Mesodermal cell (in vitro differentiated cells): Measurements from ENCODE around the gene GPR62.

Source experiments
- H3K27ac ChIP-seq: 2 replicates; pipeline ENCODE4 v1.7.0; 2013; ENCODE audit warnings: mild to moderate bottlenecking, low read depth, low read length, moderate library complexity; ENCODE audit not compliant: severe bottlenecking
- H3K36me3 ChIP-seq: 2 replicates; pipeline ENCODE4 v1.7.1; 2013; ENCODE audit warnings: mild to moderate bottlenecking, low read length, moderate library complexity; ENCODE audit not compliant: control insufficient read depth, insufficient read depth
- H3K4me1 ChIP-seq: one replicate; pipeline ENCODE4 v1.7.1; 2013; ENCODE audit warnings: mild to moderate bottlenecking, low read length; ENCODE audit not compliant: insufficient read depth, control insufficient read depth, poor library complexity, severe bottlenecking
- H3K4me3 ChIP-seq: 2 replicates; pipeline ENCODE4 v1.7.0; 2013; ENCODE audit warnings: low read length, control low read depth, mild to moderate bottlenecking; ENCODE audit not compliant: insufficient read depth, poor library complexity, severe bottlenecking; ENCODE audit errors: extremely low read depth
- H3K9me3 ChIP-seq: 2 replicates; pipeline ENCODE4 v1.7.1; 2013; ENCODE audit warnings: mild to moderate bottlenecking, low read length, moderate library complexity; ENCODE audit not compliant: control insufficient read depth
- WGBS, 2 experiments: methylation state at CpG; one replicate each; pipeline ENCODE4 v1.1.5; 2013; ENCODE audit warnings: missing lambda C conversion rate in 2 of 2; ENCODE audit not compliant: insufficient coverage in 2 of 2; 5-methylcytosine and 5-hydroxymethylcytosine counted together

GPR62 gene

DNA sequence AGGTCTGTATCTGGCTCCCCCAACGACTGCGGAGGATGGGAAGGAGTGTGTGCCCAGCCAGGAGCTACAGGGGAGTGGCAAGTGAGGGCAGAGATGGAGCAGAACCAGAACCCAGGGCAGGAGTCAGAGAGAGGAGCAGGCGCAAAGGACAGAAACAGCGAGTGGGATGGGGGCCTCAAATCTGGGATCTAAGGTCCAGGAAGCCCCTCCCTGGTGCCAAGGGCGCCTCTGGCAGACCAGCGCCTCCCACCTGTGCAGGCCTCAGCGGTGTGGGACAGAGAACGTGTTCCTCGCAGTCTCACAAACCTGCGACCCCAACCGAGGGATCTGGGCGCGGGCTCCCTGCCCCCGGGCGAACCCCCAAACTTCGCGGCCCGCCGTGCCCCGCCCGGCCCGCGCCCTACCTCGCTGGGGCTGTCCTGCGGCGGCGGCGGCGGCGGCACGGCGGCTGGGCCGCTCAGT, 11.8 kb downstream of the GPR62 start:
- Histone ChIP-seq H3K27ac (peak overlapping the region; percentile 76), H3K36me3 (peaks cover 11% of the 10 kb centered on the region), H3K9me3 (no peaks in the 10 kb centered on the region), H3K4me1 (peaks cover 29% of the 10 kb centered on the region), H3K4me3 (peak overlapping the region; percentile 58)
- WGBS, 2 experiments: 7 to 11% methylated on average over 11 to 33 of the region's 33 CpGs

DNA sequence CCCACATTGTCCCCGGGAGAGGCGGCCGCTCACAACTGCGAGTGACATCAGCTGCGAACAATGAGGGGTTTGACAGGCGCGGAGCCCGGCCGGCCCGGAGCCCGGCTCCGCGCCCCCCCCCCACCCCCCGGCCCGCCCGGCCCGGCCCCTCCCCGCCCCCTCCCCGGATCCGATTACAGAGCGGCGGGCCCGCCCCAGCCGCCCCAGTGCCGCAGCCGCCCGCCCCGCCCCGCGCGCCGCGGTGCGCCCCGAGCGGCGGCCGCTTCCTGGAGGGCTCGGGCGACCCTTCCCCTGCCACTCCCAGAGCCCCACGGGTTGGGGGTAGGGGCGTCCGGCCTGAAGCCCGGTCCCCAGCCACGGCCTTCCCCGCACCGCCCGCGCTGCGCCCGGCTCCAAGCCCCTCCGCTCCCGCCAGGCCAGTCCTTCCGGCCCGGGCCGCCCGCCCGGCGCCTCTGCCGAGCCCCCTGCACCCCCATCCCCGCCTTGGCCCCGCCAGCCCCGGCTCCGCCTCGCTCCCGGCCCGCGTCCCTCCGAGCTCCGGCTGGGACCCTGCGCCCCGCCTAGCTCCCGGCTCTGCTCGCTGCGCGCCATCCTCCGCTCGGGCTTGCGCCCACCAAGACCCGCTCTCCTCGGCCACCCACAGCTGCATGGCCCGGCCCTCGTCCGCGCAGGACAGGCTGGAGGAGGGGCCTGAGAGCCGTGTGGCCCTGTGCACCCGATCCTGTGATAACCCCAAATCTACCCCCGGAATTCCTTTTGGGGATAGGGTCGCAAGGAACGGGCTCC, 12.4 kb downstream of the GPR62 start, which contains the start of gene PCBP4:
TSS of gene PCBP4 (minus strand) at position 71 of the 786 bp plus-strand sequence. CDS start 6,214 bp downstream, outside the sequence.
- peaks cover 29% of the 10 kb centered on the region for H3K4me1 ChIP-seq
- peak within 1 kb of the TSS; percentile 64 for H3K4me3 ChIP-seq
- peaks cover 11% of the 10 kb centered on the region for H3K36me3 ChIP-seq
- H3K27ac ChIP-seq: peak within 1 kb of the TSS; percentile 93
- 0% methylated on average over 36 to 40 of the region's 90 CpGs for WGBS, 2 experiments
- no peaks in the 10 kb centered on the region for H3K9me3 ChIP-seq

DNA sequence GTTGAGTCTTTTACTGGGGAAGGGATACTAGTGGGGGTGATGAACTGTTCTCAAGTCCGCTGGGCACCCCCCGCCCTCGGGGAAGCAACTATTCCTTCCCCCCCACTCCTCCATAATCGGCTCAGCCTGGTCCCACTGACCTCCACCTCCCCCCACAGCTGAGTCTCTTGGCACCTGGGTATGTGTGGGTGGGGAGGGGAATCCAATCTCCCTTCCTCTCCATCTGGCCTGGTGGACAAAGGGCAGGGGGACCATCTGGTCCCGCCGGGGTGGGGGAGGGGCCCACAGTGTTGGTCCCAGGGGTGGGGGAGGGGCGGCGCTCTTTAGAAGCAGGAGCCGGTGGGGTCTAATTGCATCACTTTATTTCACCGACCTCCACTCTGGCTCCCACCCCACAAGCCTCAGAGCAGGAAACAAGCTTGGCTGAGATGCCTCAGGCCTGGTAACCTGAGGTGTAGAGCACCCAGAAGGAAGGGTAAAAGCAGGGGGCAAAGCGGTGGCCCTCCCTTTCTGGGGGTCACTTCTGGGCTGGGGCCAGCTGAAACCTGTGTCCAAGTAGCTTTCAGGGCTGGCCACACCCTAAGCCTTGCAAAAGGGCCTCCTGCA, 13.1 kb downstream of the GPR62 start:
- H3K4me1 ChIP-seq: peaks cover 29% of the 10 kb centered on the region
- 30 to 33% methylated on average over 2 of the region's 11 CpGs for WGBS, 2 experiments

DNA sequence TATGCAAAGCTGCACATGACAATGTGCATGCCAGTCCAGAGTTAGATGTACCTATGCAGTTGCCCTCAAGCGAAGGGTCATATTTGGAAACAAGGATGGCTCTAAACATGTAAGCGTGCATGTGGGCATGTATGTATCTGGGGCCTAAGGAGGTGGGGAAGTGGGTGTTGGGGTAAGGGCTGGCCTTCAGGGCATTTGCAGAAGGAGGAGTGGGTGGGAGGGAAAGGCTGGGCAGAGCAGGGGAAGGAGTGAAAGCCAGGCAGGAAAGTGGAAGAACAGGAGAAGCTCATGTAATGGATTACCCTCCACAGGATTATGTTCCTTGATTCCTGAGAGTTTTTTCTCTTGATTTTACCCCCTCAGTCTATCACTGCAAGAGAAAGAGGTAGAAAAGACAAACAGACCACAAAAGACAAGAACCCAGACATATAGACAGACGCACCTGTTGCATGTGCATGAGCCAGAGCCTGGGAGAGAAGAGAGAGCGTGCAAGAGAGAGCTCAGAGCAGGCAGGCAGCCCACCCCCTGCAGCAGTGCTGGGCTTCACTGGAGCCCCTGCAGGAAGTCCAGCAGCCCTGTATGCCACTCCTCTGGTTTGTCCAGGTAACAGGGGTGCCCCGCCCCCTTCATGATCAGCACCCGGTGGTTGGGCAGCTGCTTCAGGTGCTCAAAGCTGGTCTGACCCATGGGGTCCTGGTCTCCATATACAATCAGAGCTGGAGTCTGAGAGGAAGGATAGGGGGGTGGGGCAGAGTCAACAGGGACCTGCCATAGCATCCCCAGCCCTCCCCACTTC, 13.9 kb downstream of the GPR62 start:
- H3K9me3 ChIP-seq: no peaks in the 10 kb centered on the region
- H3K36me3 ChIP-seq: peaks cover 11% of the 10 kb centered on the region
- 76 to 84% methylated on average over 4 to 6 of the region's 6 CpGs for WGBS, 2 experiments
- H3K4me1 ChIP-seq: peaks cover 28% of the 10 kb centered on the region
- H3K27ac ChIP-seq: peak overlapping the region; percentile 93
- no peak overlapping the region for H3K4me3 ChIP-seq

More for the DNA sequence above, 13.1 kb downstream of the GPR62 start:
- Histone ChIP-seq H3K4me3 (peak overlapping the region; percentile 64), H3K27ac (peak overlapping the region; percentile 93), H3K36me3 (peaks cover 11% of the 10 kb centered on the region), H3K9me3 (no peaks in the 10 kb centered on the region)

- Histone ChIP-seq H3K36me3 (peaks cover 8% of the 10 kb centered on the region), H3K4me1 (peaks cover 31% of the 10 kb centered on the region), H3K27ac (no peak overlapping the region), H3K4me3 (no peak overlapping the region), H3K9me3 (no peaks in the 10 kb centered on the region)
- WGBS, 2 experiments: 88 to 94% methylated on average over 4 of the region's 4 CpGs
Observed at GRCh38 chr3:51969841-51970240, 14.7 kb downstream of the GPR62 start.

- Histone ChIP-seq H3K27ac (no peak overlapping the region), H3K36me3 (peaks cover under 1% of the 10 kb centered on the region), H3K9me3 (no peaks in the 10 kb centered on the region), H3K4me1 (peaks cover 33% of the 10 kb centered on the region), H3K4me3 (no peak overlapping the region)
- whole genome bisulfite sequencing, 2 experiments: 95% methylated on average over 4 to 6 of the region's 6 CpGs
Observed at GRCh38 chr3:51970606-51971300, 15.6 kb downstream of the GPR62 start.

- Histone ChIP-seq H3K4me1 (peaks cover 31% of the 10 kb centered on the region), H3K9me3 (no peaks in the 10 kb centered on the region), H3K4me3 (no peak overlapping the region), H3K36me3 (no peaks in the 10 kb centered on the region), H3K27ac (no peak overlapping the region)
- WGBS, 2 experiments: 97% methylated on average over 10 to 11 of the region's 11 CpGs
Observed at GRCh38 chr3:51971350-51971749, 16.2 kb downstream of the GPR62 start.

GRCh38 chr3:51974277-51974962, 19.2 kb downstream of the GPR62 start:
- H3K27ac ChIP-seq: no peak overlapping the region
- WGBS, 2 experiments: 61 to 63% methylated on average over 28 of the region's 30 CpGs
- peak overlapping the region; percentile 54 for H3K4me3 ChIP-seq
- no peaks in the 10 kb centered on the region for H3K36me3 ChIP-seq
- H3K4me1 ChIP-seq: peaks cover 22% of the 10 kb centered on the region
- H3K9me3 ChIP-seq: no peaks in the 10 kb centered on the region

DNA sequence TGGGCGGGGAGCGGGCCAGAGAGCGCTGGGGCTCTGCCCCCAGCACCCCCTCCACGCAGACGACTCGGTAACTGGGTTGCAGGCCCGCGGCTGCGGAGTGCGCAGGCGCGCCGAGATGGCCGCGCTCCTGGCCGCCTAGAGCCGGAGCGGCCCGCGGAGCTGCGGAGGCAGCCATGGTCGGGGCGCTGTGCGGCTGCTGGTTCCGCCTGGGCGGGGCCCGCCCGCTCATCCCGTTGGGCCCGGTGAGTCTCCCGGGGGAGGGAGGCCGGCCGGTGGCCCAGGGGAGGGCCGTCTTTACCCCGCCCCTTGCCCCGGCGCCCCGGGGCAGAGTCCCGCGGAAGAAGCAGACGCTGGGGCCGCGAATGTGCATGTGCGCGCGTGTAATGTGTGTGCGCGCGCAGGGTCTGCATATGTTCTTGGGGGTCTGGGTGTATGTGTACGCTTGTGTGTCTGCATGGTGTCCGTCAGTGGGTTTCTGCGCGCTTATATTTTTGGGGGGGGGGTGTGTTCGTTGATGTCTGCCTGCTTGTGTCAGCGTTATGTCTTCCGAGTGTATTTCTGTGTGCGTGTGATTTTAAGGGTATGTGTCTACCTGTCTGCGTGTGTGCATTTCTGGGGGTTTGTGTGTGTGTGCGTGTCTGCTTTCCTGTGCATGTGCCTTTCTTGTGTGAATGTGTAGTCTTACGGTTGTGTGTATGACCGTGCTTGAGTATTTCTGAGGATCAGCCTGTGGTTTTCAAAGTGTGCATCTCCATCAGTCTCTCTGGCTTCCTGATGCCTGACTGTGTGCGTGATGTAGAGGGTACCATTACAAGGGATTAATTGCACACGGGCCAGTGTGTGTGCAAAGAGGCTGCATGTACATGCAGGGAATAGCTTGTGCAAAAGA, 20.0 kb downstream of the GPR62 start, which contains the start of gene ABHD14A:
TSS of gene ABHD14A (plus strand) at position 102 of the 889 bp plus-strand sequence. CDS start at position 174, 72 bp downstream.
- 6 to 8% methylated on average over 44 to 49 of the region's 63 CpGs for WGBS, 2 experiments
- Histone ChIP-seq H3K9me3 (no peaks in the 10 kb centered on the region), H3K36me3 (peaks cover 1% of the 10 kb centered on the region), H3K4me3 (peak within 1 kb of the TSS; percentile 54), H3K4me1 (peaks cover 22% of the 10 kb centered on the region), H3K27ac (no peak within 1 kb of the TSS)
